Bronchial epithelial cell (primary cell): ENCODE data around the gene MIA3. TPM values are rescaled to one million over a fixed set of nuclear protein-coding genes. Genes with fewer than 3 reads are reported as not detected.

ENCODE experiments used
- DNase-seq: peaks from one replicate; pipeline ENCODE4 v3.0.0-alpha.2; 2010; ENCODE audit warnings: low read depth
- FAIRE-seq: peaks from 2 replicates; lab custom pipeline; 2011; peaks lifted over from hg19 to GRCh38; lab: Jason Lieb, UNC
- H3K27me3 ChIP-seq: 2 replicates; pipeline ENCODE4 v1.5.1; 2011; ENCODE audit warnings: low read length; ENCODE audit not compliant: control insufficient read depth, insufficient read depth
- H3K36me3 ChIP-seq: 2 replicates; pipeline ENCODE4 v1.5.1; 2011; ENCODE audit warnings: low read length; ENCODE audit not compliant: control insufficient read depth, insufficient read depth
- H3K4me3 ChIP-seq: 2 replicates; pipeline ENCODE4 v1.5.1; 2011; ENCODE audit warnings: mild to moderate bottlenecking, low read depth, low read length, control low read depth
- CTCF ChIP-seq: IDR thresholded peaks from 2 replicates; pipeline ENCODE4 v1.5.1; 2011; ENCODE audit warnings: mild to moderate bottlenecking, moderate library complexity, low read length, control low read depth, inconsistent platforms; ENCODE audit not compliant: insufficient read depth, severe bottlenecking
- total RNA-seq: library from RNA; depleted of rRNA; stranded (reverse); fragments of >200 nt; gene quantifications from 2 replicates; pipeline ENCODE4 v1.2.1, GENCODE V29; 2014

The MIA3 gene
- total RNA-seq, 1 donor from 2014 or later: 30.3 TPM

- H3K27me3 ChIP-seq: no peaks in the 10 kb centered on the region
- H3K4me3 ChIP-seq: peak overlapping the region; percentile 91
- H3K36me3 ChIP-seq: no peaks in the 10 kb centered on the region
- DNase-seq (peak; percentile 33), FAIRE-seq (no peak)
- no peak for TF ChIP-seq CTCF
Measured at GRCh38 chr1:222644636-222644980, 26.7 kb downstream of the MIA3 start.

GRCh38 chr1:222652676-222653075, 34.8 kb downstream of the MIA3 start:
- Histone ChIP-seq H3K36me3 (peaks cover 7% of the 10 kb centered on the region), H3K27me3 (no peaks in the 10 kb centered on the region), H3K4me3 (no peak overlapping the region)
- no peak for DNase-seq
- FAIRE-seq: peak; percentile 43
- no peak for TF ChIP-seq CTCF

GRCh38 chr1:222653178-222653827, 35.4 kb downstream of the MIA3 start:
- no peak for DNase-seq
- peaks cover 8% of the 10 kb centered on the region for H3K36me3 ChIP-seq
- H3K4me3 ChIP-seq: no peak overlapping the region
- no peaks in the 10 kb centered on the region for H3K27me3 ChIP-seq
- TF ChIP-seq CTCF: no peak
- no peak for FAIRE-seq

- peaks cover 6% of the 10 kb centered on the region for H3K36me3 ChIP-seq
Measured at GRCh38 chr1:222654849-222655248, 37.0 kb downstream of the MIA3 start.

GRCh38 chr1:222656391-222657155, 38.7 kb downstream of the MIA3 start:
- Histone ChIP-seq H3K36me3 (peaks cover 6% of the 10 kb centered on the region), H3K27me3 (no peaks in the 10 kb centered on the region), H3K4me3 (no peak overlapping the region)
- no peak for TF ChIP-seq CTCF
- no peak for DNase-seq
- FAIRE-seq: no peak

More at GRCh38 chr1:222654849-222655248, 37.0 kb downstream of the MIA3 start:
- no peak overlapping the region for H3K4me3 ChIP-seq
- no peak for TF ChIP-seq CTCF
- no peaks in the 10 kb centered on the region for H3K27me3 ChIP-seq
- FAIRE-seq: no peak
- no peak for DNase-seq

GRCh38 chr1:222657899-222658298, 40.0 kb downstream of the MIA3 start:
- Histone ChIP-seq H3K36me3 (peaks cover 4% of the 10 kb centered on the region), H3K4me3 (no peak overlapping the region), H3K27me3 (no peaks in the 10 kb centered on the region)
- FAIRE-seq (no peak), DNase-seq (no peak)
- no peak for TF ChIP-seq CTCF
